ENCODE measurements around the gene PHF11.
A peak's percentile ranks its signal among the peaks of the same experiment; 100 is the strongest.

The PHF11 gene

GRCh38 chr13:49498206-49498605, 2.5 kb downstream of the PHF11 start:
- DNase-seq (ENCODE audit: low read depth in 2 of 2): no peak

GRCh38 chr13:49499889-49500660, 4.3 kb downstream of the PHF11 start:
- peak; percentile 26 to 29 for DNase-seq (ENCODE audit: low read depth in 2 of 2)

GRCh38 chr13:49502954-49503353, 7.2 kb downstream of the PHF11 start:
- DNase-seq (ENCODE audit: low read depth in 2 of 2): no peak

GRCh38 chr13:49503951-49504350, 8.2 kb downstream of the PHF11 start:
- no peak for DNase-seq (ENCODE audit: low read depth in 2 of 2)

- DNase-seq (ENCODE audit: low read depth in 2 of 2): no peak
Measured at GRCh38 chr13:49512578-49512977, 16.8 kb downstream of the PHF11 start.

- no peak for DNase-seq (ENCODE audit: low read depth in 2 of 2)
Measured at GRCh38 chr13:49516467-49516866, 20.7 kb downstream of the PHF11 start.

GRCh38 chr13:49517461-49517860, 21.7 kb downstream of the PHF11 start:
- no peak for DNase-seq (ENCODE audit: low read depth in 2 of 2)

GRCh38 chr13:49521224-49521623, 25.5 kb downstream of the PHF11 start:
- DNase-seq (ENCODE audit: low read depth in 2 of 2): no peak

GRCh38 chr13:49524740-49525501, 29.2 kb downstream of the PHF11 start:
- no peak for DNase-seq (ENCODE audit: low read depth in 2 of 2)

- DNase-seq (ENCODE audit: low read depth in 2 of 2): no peak
Measured at GRCh38 chr13:49527123-49527522, 31.4 kb downstream of the PHF11 start.

- no peak for DNase-seq (ENCODE audit: low read depth in 2 of 2)
Measured at GRCh38 chr13:49528161-49528560, 32.4 kb downstream of the PHF11 start.

- DNase-seq (ENCODE audit: low read depth in 2 of 2): no peak
Measured at GRCh38 chr13:49530457-49530856, 34.7 kb downstream of the PHF11 start.

- DNase-seq (ENCODE audit: low read depth in 2 of 2): no peak
Measured at GRCh38 chr13:49532593-49532992, 36.8 kb downstream of the PHF11 start.

- DNase-seq (ENCODE audit: low read depth in 2 of 2): no peak
Measured at GRCh38 chr13:49533011-49533410, 37.3 kb downstream of the PHF11 start.

GRCh38 chr13:49533591-49534269, 38.0 kb downstream of the PHF11 start:
- DNase-seq (ENCODE audit: low read depth in 2 of 2): no peak

- no peak for DNase-seq (ENCODE audit: low read depth in 2 of 2)
Measured at GRCh38 chr13:49536144-49536873, 40.6 kb downstream of the PHF11 start.

GRCh38 chr13:49538404-49538803, 42.7 kb downstream of the PHF11 start:
- DNase-seq (ENCODE audit: low read depth in 2 of 2): no peak

- no peak for DNase-seq (ENCODE audit: low read depth in 2 of 2)
Measured at GRCh38 chr13:49539313-49539712, 43.6 kb downstream of the PHF11 start.

- DNase-seq (ENCODE audit: low read depth in 2 of 2): no peak
Measured at GRCh38 chr13:49539746-49540145, 44.0 kb downstream of the PHF11 start.

GRCh38 chr13:49540552-49540951, 44.8 kb downstream of the PHF11 start:
- no peak for DNase-seq (ENCODE audit: low read depth in 2 of 2)

- DNase-seq (ENCODE audit: low read depth in 2 of 2): no peak
Measured at GRCh38 chr13:49543656-49544055, 47.9 kb downstream of the PHF11 start.

- no peak for DNase-seq (ENCODE audit: low read depth in 2 of 2)
Measured at GRCh38 chr13:49545661-49546060, 49.9 kb downstream of the PHF11 start.

All from fibroblast of skin of left biceps (primary cell).